Right lobe of liver (tissue), 6 donors: ENCODE measurements around the gene WBP1. TPM values are rescaled to one million over a fixed set of nuclear protein-coding genes. Genes with fewer than 3 reads are reported as not detected.

ENCODE experiments used
- ATAC-seq, 4 donors: fragments of 200-7000 bp; cut with Tn5 transposase; one replicate each; pipeline ENCODE4 v1.9.1; 2020; ENCODE audit warnings: mild to moderate bottlenecking in 4 of 4, moderate library complexity in 4 of 4
- DNase-seq, 3 donors: peaks; one replicate each; pipeline ENCODE4 v3.0.0-alpha.2; 2020
- H3K27ac ChIP-seq, 3 donors: fragments of 200-600 bp; one replicate each; pipeline ENCODE4 v1.8.0; 2022
- H3K27me3 ChIP-seq, 2 donors: fragments of 200-600 bp; one replicate each; pipeline ENCODE4 v1.8.0; 2022
- H3K36me3 ChIP-seq, 4 donors: fragments of 200-600 bp; sonication (generic) in 1 of 4; one replicate each; pipeline versions ENCODE4 v1.5.1 to v1.8.0; 2017 to 2022; ENCODE audit warnings: control low read depth in 1 of 4
- H3K4me1 ChIP-seq, 4 donors: fragments of 200-600 bp; sonication (generic) in 1 of 4; one replicate each; pipeline versions ENCODE4 v1.5.1 to v1.8.0; 2017 to 2022; ENCODE audit warnings: control low read depth in 1 of 4
- H3K4me3 ChIP-seq, 3 donors: fragments of 200-600 bp; one replicate each; pipeline ENCODE4 v1.8.0; 2022
- H3K9me3 ChIP-seq, 4 donors: fragments of 200-600 bp; sonication (generic) in 1 of 4; one replicate each; pipeline versions ENCODE4 v1.5.1 to v1.8.0; 2017 to 2022; ENCODE audit warnings: control low read depth in 1 of 4
- POLR2A ChIP-seq: fragments of 450-650 bp; IDR thresholded peaks from one replicate; pipeline ENCODE4 v1.6.1; 2017; ENCODE audit warnings: antibody characterized with exemption, mild to moderate bottlenecking
- WGBS: methylation state at CpG from one replicate; pipeline ENCODE4 v1.1.6; 2018; ENCODE audit warnings: low coverage, low lambda C conversion rate; ENCODE audit not compliant: insufficient coverage; ENCODE audit errors: missing lambda C conversion rate; 5-methylcytosine and 5-hydroxymethylcytosine counted together
- intact Hi-C, 2 donors: fragments of 100-400 bp; cut with DNase I; formaldehyde crosslinking; loops; one replicate each; pipeline versions ENCODE4 v1.11.2 to v1.14.1; 2022
- total RNA-seq, 6 experiments: library from RNA; depleted of rRNA in 2 of 6; stranded (reverse); fragments of >200 nt in 2 of 6; fragmentation: NEBNext Ultra II Directional in 3 of 6; extraction: Animal tissue kit (Norgen Biotek cat#: 25700) in 3 of 6; gene quantifications; one replicate each; pipeline versions ENCODE4 v1.1.0 to v1.2.4, GENCODE V29; 2016 to 2023
- TF ChIP-seq, protein P1 (sequence below), 4 donors: fragments of 200-600 bp in 3 of 4; fragments of 450-650 bp in 1 of 4; IDR thresholded peaks; one replicate each; pipeline versions ENCODE4 v1.5.1 to v1.8.0; 2016 to 2022; ENCODE audit warnings: antibody characterized with exemption in 4 of 4, mild to moderate bottlenecking in 2 of 4
- donor health status: DM: no; HTN: yes; CAD: no.
- donor health status: DM: no; HTN: no; CAD: no.
- donor health status: DM: no; HTN: no; CAD: no.
- donor health status: DM: no; HTN: yes; CAD: no.
- donor health status: DM: no; HTN: yes; CAD: no.

The WBP1 gene
- total RNA-seq, 6 experiments from 2014 or later: 29.6 to 37.6 (median 32.2) TPM

DNA sequence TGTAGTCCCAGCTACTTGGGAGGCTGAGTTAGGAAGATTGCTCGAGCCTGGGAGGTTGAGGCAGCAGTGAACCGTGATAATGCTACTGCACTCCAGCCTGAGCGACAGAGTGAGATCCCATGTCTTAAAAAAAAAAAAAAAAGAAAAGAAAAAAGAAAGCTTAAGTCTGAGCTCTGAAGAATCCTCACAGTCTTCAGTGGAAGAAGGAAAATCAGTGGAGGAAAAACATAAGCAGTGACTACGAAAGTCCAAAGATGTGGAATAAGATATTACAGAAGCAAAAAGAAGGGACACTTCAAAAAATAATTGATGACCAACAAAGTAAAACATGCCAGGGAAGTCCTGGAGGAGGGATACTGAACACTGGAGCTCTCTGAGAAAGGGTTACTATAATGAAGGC is 52.0 kb downstream of the WBP1 start:
- H3K27me3 ChIP-seq: peaks cover 6 to 27% of the 10 kb centered on the region in 2 donors
- WGBS: 85% methylated on average over 2 of the region's 4 CpGs
- no peaks in the 10 kb centered on the region for H3K36me3 ChIP-seq
- DNase-seq (no peak), ATAC-seq (no peak)
- no peak overlapping the region for H3K4me3 ChIP-seq
- intact Hi-C loops: no loop called here
- H3K27ac ChIP-seq: no peak overlapping the region
- TF ChIP-seq, protein P1, sequence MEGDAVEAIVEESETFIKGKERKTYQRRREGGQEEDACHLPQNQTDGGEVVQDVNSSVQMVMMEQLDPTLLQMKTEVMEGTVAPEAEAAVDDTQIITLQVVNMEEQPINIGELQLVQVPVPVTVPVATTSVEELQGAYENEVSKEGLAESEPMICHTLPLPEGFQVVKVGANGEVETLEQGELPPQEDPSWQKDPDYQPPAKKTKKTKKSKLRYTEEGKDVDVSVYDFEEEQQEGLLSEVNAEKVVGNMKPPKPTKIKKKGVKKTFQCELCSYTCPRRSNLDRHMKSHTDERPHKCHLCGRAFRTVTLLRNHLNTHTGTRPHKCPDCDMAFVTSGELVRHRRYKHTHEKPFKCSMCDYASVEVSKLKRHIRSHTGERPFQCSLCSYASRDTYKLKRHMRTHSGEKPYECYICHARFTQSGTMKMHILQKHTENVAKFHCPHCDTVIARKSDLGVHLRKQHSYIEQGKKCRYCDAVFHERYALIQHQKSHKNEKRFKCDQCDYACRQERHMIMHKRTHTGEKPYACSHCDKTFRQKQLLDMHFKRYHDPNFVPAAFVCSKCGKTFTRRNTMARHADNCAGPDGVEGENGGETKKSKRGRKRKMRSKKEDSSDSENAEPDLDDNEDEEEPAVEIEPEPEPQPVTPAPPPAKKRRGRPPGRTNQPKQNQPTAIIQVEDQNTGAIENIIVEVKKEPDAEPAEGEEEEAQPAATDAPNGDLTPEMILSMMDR (IDR thresholded peaks at IDR 0.05): no peak
- no peak for TF ChIP-seq POLR2A
- peaks cover 0 to 16% (median 6%) of the 10 kb centered on the region in 4 donors for H3K4me1 ChIP-seq
- H3K9me3 ChIP-seq: no peaks in the 10 kb centered on the region

Other genes starting within 250 kb of the WBP1 start
- gene SLC4A5, start 115.0 kb upstream of the WBP1 start, total RNA-seq: 1 to 10 TPM in 2 of 6 experiments, under 1 TPM in 4; 0.12 to 1.2 (median 0.68) TPM
- gene DCTN1, start 78.1 kb upstream of the WBP1 start, total RNA-seq: 10 to 100 TPM; 33.7 to 47.9 (median 37.3) TPM
- under 1 TPM in 5 of 6 experiments, not detected in 1; 0.18 to 0.56 (median 0.31) TPM for gene C2orf81, start 36.8 kb upstream of the WBP1 start, total RNA-seq
- 1 to 10 TPM; 1.6 to 5.3 (median 2.2) TPM for gene WDR54, start 36.7 kb upstream of the WBP1 start, total RNA-seq
- gene RTKN, start 16.5 kb upstream of the WBP1 start, total RNA-seq: 100 to 1,000 TPM in 2 of 6 experiments, 10 to 100 TPM in 4; 61.5 to 103 (median 83.0) TPM
- gene INO80B, start 3.4 kb upstream of the WBP1 start, total RNA-seq: 10 to 100 TPM in 5 of 6 experiments, 1 to 10 TPM in 1; 3.4 to 20.3 (median 18.8) TPM
- 10 to 100 TPM; 41.0 to 45.2 (median 43.6) TPM for gene MOGS, start 6.9 kb downstream of the WBP1 start, total RNA-seq
- gene MRPL53, start 14.2 kb downstream of the WBP1 start, total RNA-seq: 10 to 100 TPM; 10.7 to 51.9 (median 42.6) TPM
- 10 to 100 TPM in 3 of 6 experiments, 1 to 10 TPM in 3; 5.9 to 15.4 (median 11.2) TPM for gene CCDC142, start 24.6 kb downstream of the WBP1 start, total RNA-seq
- gene TTC31, start 24.6 kb downstream of the WBP1 start, total RNA-seq: 10 to 100 TPM; 14.5 to 31.5 (median 26.7) TPM
- 1 to 10 TPM; 1.4 to 8.4 (median 5.8) TPM for gene LBX2, start 41.2 kb downstream of the WBP1 start, total RNA-seq
- gene PCGF1, start 49.3 kb downstream of the WBP1 start, total RNA-seq: 10 to 100 TPM in 5 of 6 experiments, 1 to 10 TPM in 1; 9.6 to 17.5 (median 13.3) TPM
- gene TLX2, start 56.0 kb downstream of the WBP1 start, total RNA-seq: not detected
- not detected for gene DQX1, start 67.8 kb downstream of the WBP1 start, total RNA-seq
- 100 to 1,000 TPM in 1 of 6 experiments, 10 to 100 TPM in 5; 64.6 to 109 (median 80.4) TPM for gene AUP1, start 71.3 kb downstream of the WBP1 start, total RNA-seq
- gene HTRA2, start 71.5 kb downstream of the WBP1 start, total RNA-seq: 10 to 100 TPM; 12.3 to 20.3 (median 15.2) TPM
- gene LOXL3, start 95.5 kb downstream of the WBP1 start, total RNA-seq: 1 to 10 TPM in 5 of 6 experiments, under 1 TPM in 1; 0.92 to 3.3 (median 1.8) TPM
- 1 to 10 TPM; 1.9 to 3.7 (median 3.2) TPM for gene DOK1, start 96.3 kb downstream of the WBP1 start, total RNA-seq
- gene M1AP, start 189.9 kb downstream of the WBP1 start, total RNA-seq: not detected
- 1 to 10 TPM; 1.1 to 2.3 (median 1.6) TPM for gene SEMA4F, start 195.8 kb downstream of the WBP1 start, total RNA-seq